GM23338 (cell line): ENCODE results near the gene ANO6. TPM values are rescaled to one million over a fixed set of nuclear protein-coding genes. Genes with fewer than 3 reads are reported as not detected.

ENCODE experiments used
- ATAC-seq: fragments of 200-7000 bp; cut with Tn5 transposase; 3 replicates; pipeline ENCODE4 v1.9.1; 2020
- DNase-seq: peaks from one replicate; pipeline ENCODE4 v3.0.0-alpha.2; 2015; ENCODE audit warnings: low spot score
- H2AFZ ChIP-seq: fragments of 200-600 bp; sonication (generic); 2 replicates; pipeline ENCODE4 v1.8.0; 2016; ENCODE audit warnings: antibody characterized with exemption, mild to moderate bottlenecking, moderate library complexity
- H3F3A ChIP-seq: fragments of 200-600 bp; sonication (generic); replicated peaks from 2 replicates; pipeline ENCODE4 v1.8.0; 2017; ENCODE audit warnings: antibody characterized with exemption, mixed run types, low read depth
- H3K27ac ChIP-seq: fragments of 200-600 bp; sonication (generic); 2 replicates; pipeline ENCODE4 v1.6.1; 2016; ENCODE audit warnings: low read depth
- H3K27me3 ChIP-seq: fragments of 200-600 bp; sonication (generic); 2 replicates; pipeline ENCODE4 v1.8.0; 2016; ENCODE audit warnings: mild to moderate bottlenecking, mixed run types, moderate library complexity; ENCODE audit not compliant: insufficient read depth
- H3K36me3 ChIP-seq: fragments of 200-600 bp; sonication (generic); 2 replicates; pipeline ENCODE4 v1.8.0; 2016; ENCODE audit warnings: mild to moderate bottlenecking; ENCODE audit not compliant: insufficient read depth
- H3K4me1 ChIP-seq: fragments of 200-600 bp; sonication (generic); 2 replicates; pipeline ENCODE4 v1.8.0; 2016; ENCODE audit warnings: mild to moderate bottlenecking, moderate library complexity; ENCODE audit not compliant: insufficient read depth
- H3K4me2 ChIP-seq: fragments of 200-600 bp; sonication (generic); 2 replicates; pipeline ENCODE4 v1.7.1; 2017; ENCODE audit warnings: mixed run types
- H3K4me3 ChIP-seq: fragments of 200-600 bp; sonication (generic); 2 replicates; pipeline ENCODE4 v1.6.1; 2016; ENCODE audit warnings: mixed run types
- H3K79me2 ChIP-seq: fragments of 200-600 bp; sonication (generic); replicated peaks from 2 replicates; pipeline ENCODE4 v1.8.0; 2017; ENCODE audit warnings: mild to moderate bottlenecking; ENCODE audit not compliant: insufficient read depth
- H3K9me2 ChIP-seq: fragments of 200-600 bp; sonication (generic); 2 replicates; pipeline ENCODE4 v1.8.0; 2017; ENCODE audit not compliant: insufficient read depth
- H4K20me1 ChIP-seq: fragments of 200-600 bp; sonication (generic); replicated peaks from 2 replicates; pipeline ENCODE4 v1.8.0; 2017; ENCODE audit warnings: mild to moderate bottlenecking; ENCODE audit not compliant: insufficient read depth
- H3K27ac Mint-ChIP-seq: 2 replicates; pipeline ENCODE4 v1.8.0; 2020; ENCODE audit warnings: inconsistent platforms, mild to moderate bottlenecking, moderate library complexity, mixed read lengths
- H3K27me3 Mint-ChIP-seq: 3 replicates; pipeline ENCODE4 v1.8.0; 2022; ENCODE audit warnings: low read depth, mild to moderate bottlenecking, moderate library complexity, mixed read lengths, inconsistent platforms; ENCODE audit not compliant: insufficient read depth, poor library complexity
- H3K36me3 Mint-ChIP-seq: 3 replicates; pipeline ENCODE4 v1.8.0; 2021; ENCODE audit warnings: low read depth, mild to moderate bottlenecking, inconsistent platforms, moderate library complexity, mixed read lengths
- H3K4me1 Mint-ChIP-seq: 3 replicates; pipeline ENCODE4 v1.8.0; 2020; ENCODE audit warnings: mild to moderate bottlenecking, inconsistent platforms, mixed read lengths
- H3K4me3 Mint-ChIP-seq: 3 replicates; pipeline ENCODE4 v1.8.0; 2021; ENCODE audit warnings: moderate library complexity, mild to moderate bottlenecking, inconsistent platforms, mixed read lengths
- H3K9me3 Mint-ChIP-seq: 3 replicates; pipeline ENCODE4 v1.8.0; 2020; ENCODE audit warnings: moderate library complexity, mild to moderate bottlenecking, inconsistent platforms, mixed read lengths
- CREB1 ChIP-seq: fragments of 250-450 bp; sonication (Bioruptor Pico); IDR thresholded peaks from 2 replicates; pipeline ENCODE4 v1.5.0; 2020; ENCODE audit warnings: low read depth, mild to moderate bottlenecking, moderate library complexity
- ETS1 ChIP-seq: IDR thresholded peaks from 2 replicates; pipeline ENCODE4 v1.6.1; 2016; ENCODE audit warnings: antibody characterized with exemption
- EZH2 ChIP-seq: fragments of 200-600 bp; sonication (generic); IDR thresholded peaks from one replicate; pipeline ENCODE4 v1.8.0; 2017; ENCODE audit warnings: antibody characterized with exemption, mild to moderate bottlenecking, low read depth; ENCODE audit not compliant: unreplicated experiment
- NANOG ChIP-seq: IDR thresholded peaks from 2 replicates; pipeline ENCODE4 v1.6.1; 2016; ENCODE audit warnings: antibody characterized with exemption, borderline replicate concordance
- POLR2AphosphoS5 ChIP-seq: IDR thresholded peaks from 2 replicates; pipeline ENCODE4 v1.6.1; 2016; ENCODE audit warnings: antibody characterized with exemption, low read depth
- STAT1 ChIP-seq: IDR thresholded peaks from one replicate; pipeline ENCODE4 v1.6.1; 2016; ENCODE audit warnings: antibody characterized with exemption; ENCODE audit not compliant: unreplicated experiment
- ZNF114 ChIP-seq: fragments of 250-450 bp; sonication (Bioruptor Pico); IDR thresholded peaks from 2 replicates; pipeline ENCODE4 v1.5.0; 2020; ENCODE audit warnings: mild to moderate bottlenecking, moderate library complexity
- ZNF331 ChIP-seq: fragments of 250-450 bp; sonication (Bioruptor Pico); IDR thresholded peaks from 2 replicates; pipeline ENCODE4 v1.5.0; 2020; ENCODE audit warnings: low read depth, mild to moderate bottlenecking, moderate library complexity
- ZNF462 ChIP-seq: fragments of 250-450 bp; sonication (Bioruptor Pico); IDR thresholded peaks from 2 replicates; pipeline ENCODE4 v1.5.0; 2020; ENCODE audit warnings: mild to moderate bottlenecking, moderate library complexity
- polyA plus RNA-seq: library from polyadenylated mRNA; unstranded; fragments of >200 nt; fragmentation: Nextera tagmentation; extraction: Ambion mirVana; gene quantifications from 2 replicates; pipeline ENCODE4 v1.2.1, GENCODE V29; 2016
- total RNA-seq: library from RNA; depleted of rRNA; stranded (reverse); fragments of >200 nt; shearing (Covaris generic); gene quantifications from 2 replicates; pipeline ENCODE4 v1.2.3, GENCODE V29; 2014

ANO6 gene
- total and polyA plus RNA-seq, 2 experiments from 2014 or later: 21.1 to 48.9 TPM

GRCh38 chr12:45356822-45357538, 141.1 kb downstream of the ANO6 start:
- no peak for TF ChIP-seq POLR2AphosphoS5
- no peak for TF ChIP-seq NANOG
- Histone ChIP-seq H3K4me1 (peaks cover 13% of the 10 kb centered on the region), H3K27me3 (no peaks in the 10 kb centered on the region), H2AFZ (no peak overlapping the region), H3K36me3 (peaks cover 6% of the 10 kb centered on the region; the same call in 1 of the 2 replicates), H3K79me2 (no peaks in the 10 kb centered on the region), H3K27ac (no peak overlapping the region), H3K4me2 (no peak overlapping the region), H3K4me3 (no peak overlapping the region), H3K9me2 (no peaks in the 10 kb centered on the region), H4K20me1 (no peaks in the 10 kb centered on the region), H3F3A (no peaks in the 10 kb centered on the region)
- H3K9me3 Mint-ChIP-seq: peaks cover 5% of the 10 kb centered on the region; the same call in 1 of the 3 replicates
- ATAC-seq (no peak), DNase-seq (no peak)
- H3K4me1 Mint-ChIP-seq: peaks cover 11% of the 10 kb centered on the region
- H3K4me3 Mint-ChIP-seq: no peak overlapping the region
- peaks cover 5% of the 10 kb centered on the region for H3K27me3 Mint-ChIP-seq
- no peak overlapping the region for H3K27ac Mint-ChIP-seq
- H3K36me3 Mint-ChIP-seq: peaks cover 36% of the 10 kb centered on the region

- peaks cover 11% of the 10 kb centered on the region for H3K4me1 Mint-ChIP-seq
- Histone ChIP-seq H3F3A (no peaks in the 10 kb centered on the region), H3K9me2 (no peaks in the 10 kb centered on the region), H3K27me3 (no peaks in the 10 kb centered on the region), H3K27ac (no peak overlapping the region), H3K36me3 (peaks cover 11% of the 10 kb centered on the region; the same call in 1 of the 2 replicates), H2AFZ (no peak overlapping the region), H3K4me2 (no peak overlapping the region), H3K79me2 (no peaks in the 10 kb centered on the region), H4K20me1 (no peaks in the 10 kb centered on the region), H3K4me1 (peaks cover 13% of the 10 kb centered on the region), H3K4me3 (no peak overlapping the region)
- peaks cover 12% of the 10 kb centered on the region; the same call in 2 of the 3 replicates for H3K9me3 Mint-ChIP-seq
- peaks cover 5% of the 10 kb centered on the region for H3K27me3 Mint-ChIP-seq
- DNase-seq (no peak), ATAC-seq (no peak)
- peaks cover 40% of the 10 kb centered on the region for H3K36me3 Mint-ChIP-seq
- H3K4me3 Mint-ChIP-seq: no peak overlapping the region
- H3K27ac Mint-ChIP-seq: no peak overlapping the region
- TF ChIP-seq ZNF114 (CRISPR knock-in tag) (no peak), ETS1 (no peak), EZH2 (no peak), ZNF462 (CRISPR knock-in tag) (no peak), STAT1 (no peak), CREB1 (CRISPR knock-in tag) (no peak), ZNF331 (CRISPR knock-in tag) (no peak)
Measured at GRCh38 chr12:45357539-45358417, 141.9 kb downstream of the ANO6 start.
